Dermis blood vessel endothelial cell (primary cell): ENCODE data around the gene UGGT2. TPM values are rescaled to one million over a fixed set of nuclear protein-coding genes. Genes with fewer than 3 reads are reported as not detected.
"Not testable (repeated sequence)": the region's sequence is repeated elsewhere in the genome, so short reads cannot be mapped to it uniquely, and the experiment has no call there.

Experiments used
- DNase-seq: peaks from one replicate; pipeline ENCODE4 v3.0.0; 2010
- total RNA-seq: library from RNA; depleted of rRNA; stranded (reverse); fragments of >200 nt; gene quantifications from 2 replicates; pipeline ENCODE4 v1.2.3, GENCODE V29; 2014

Gene UGGT2, protein sequence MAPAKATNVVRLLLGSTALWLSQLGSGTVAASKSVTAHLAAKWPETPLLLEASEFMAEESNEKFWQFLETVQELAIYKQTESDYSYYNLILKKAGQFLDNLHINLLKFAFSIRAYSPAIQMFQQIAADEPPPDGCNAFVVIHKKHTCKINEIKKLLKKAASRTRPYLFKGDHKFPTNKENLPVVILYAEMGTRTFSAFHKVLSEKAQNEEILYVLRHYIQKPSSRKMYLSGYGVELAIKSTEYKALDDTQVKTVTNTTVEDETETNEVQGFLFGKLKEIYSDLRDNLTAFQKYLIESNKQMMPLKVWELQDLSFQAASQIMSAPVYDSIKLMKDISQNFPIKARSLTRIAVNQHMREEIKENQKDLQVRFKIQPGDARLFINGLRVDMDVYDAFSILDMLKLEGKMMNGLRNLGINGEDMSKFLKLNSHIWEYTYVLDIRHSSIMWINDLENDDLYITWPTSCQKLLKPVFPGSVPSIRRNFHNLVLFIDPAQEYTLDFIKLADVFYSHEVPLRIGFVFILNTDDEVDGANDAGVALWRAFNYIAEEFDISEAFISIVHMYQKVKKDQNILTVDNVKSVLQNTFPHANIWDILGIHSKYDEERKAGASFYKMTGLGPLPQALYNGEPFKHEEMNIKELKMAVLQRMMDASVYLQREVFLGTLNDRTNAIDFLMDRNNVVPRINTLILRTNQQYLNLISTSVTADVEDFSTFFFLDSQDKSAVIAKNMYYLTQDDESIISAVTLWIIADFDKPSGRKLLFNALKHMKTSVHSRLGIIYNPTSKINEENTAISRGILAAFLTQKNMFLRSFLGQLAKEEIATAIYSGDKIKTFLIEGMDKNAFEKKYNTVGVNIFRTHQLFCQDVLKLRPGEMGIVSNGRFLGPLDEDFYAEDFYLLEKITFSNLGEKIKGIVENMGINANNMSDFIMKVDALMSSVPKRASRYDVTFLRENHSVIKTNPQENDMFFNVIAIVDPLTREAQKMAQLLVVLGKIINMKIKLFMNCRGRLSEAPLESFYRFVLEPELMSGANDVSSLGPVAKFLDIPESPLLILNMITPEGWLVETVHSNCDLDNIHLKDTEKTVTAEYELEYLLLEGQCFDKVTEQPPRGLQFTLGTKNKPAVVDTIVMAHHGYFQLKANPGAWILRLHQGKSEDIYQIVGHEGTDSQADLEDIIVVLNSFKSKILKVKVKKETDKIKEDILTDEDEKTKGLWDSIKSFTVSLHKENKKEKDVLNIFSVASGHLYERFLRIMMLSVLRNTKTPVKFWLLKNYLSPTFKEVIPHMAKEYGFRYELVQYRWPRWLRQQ (N-terminal part only)
- total RNA-seq, result 22.1 and 32.8 TPM in 2 replicates

DNA sequence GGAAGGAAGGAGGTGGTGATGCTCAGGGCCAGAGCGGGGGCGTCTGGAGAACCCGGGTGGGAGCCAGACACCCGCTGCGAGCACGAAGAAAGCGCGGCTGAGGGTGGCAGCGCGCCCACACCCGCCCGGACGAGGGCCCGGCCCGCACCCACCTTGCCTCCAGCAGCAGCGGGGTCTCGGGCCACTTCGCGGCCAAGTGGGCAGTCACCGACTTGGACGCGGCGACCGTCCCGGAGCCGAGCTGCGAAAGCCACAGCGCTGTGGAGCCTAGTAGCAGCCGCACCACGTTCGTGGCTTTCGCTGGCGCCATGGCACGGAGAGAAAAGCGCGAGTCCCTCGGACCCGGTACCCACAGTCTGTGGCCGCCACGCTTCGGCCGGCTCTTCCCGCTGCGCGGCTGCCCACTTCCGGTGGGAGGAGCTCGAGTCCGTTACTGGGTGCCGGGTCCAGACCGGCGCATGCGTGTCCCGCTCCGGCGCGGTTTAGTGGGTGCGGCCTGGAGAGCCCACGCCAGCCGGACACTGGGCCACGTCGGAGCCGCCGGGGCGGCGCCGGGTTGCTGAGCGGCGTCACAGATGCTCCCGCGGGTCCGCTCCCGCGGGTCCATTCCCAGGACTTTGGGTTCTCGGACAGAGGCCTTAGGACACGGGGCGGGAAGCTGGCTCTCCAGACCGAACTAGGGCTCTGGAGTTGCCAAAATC is at the start of gene UGGT2:
Gene UGGT2, minus strand, starts transcription at position 399 of the 701 bp plus-strand sequence. Its CDS starts 89 bp downstream, at position 310.
- DNase-seq, result peak; percentile 94

DNA sequence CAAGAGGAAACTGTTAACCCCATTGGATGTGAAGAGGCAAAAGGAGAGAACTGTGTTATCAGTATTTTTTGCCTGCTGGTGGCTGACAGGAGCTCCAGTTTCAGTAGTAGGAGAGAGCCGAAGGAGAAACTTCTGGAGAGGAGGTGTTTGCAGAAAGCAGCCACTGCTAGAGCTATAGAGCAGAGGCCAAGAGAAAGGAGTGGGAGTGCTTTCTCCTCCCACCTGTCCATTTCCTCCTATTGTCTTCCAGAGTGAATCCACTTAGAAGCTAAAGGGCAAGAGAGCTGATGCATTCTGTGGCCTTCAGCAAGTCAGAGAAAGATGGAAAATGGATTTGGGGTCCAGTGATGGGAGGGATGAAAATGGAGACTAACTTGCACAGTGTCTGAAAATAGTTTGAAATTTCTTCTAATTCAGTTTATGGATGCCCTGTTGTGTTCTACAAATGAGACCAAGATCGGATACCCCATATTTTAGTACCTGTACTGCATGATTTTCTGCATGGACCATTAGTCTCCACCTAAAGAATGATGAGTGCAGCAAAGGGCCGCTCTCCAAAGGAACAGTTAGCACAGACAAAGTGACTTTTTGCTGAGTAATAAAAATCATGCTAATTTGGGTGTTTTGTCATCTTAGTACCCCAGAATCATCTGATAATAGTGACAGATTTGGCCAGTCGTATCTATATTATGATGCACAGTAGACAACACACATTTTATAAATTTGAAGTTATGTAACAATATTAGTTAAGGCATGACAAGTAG is 47.4 kb upstream of the UGGT2 start:
- DNase-seq, result no peak

DNA sequence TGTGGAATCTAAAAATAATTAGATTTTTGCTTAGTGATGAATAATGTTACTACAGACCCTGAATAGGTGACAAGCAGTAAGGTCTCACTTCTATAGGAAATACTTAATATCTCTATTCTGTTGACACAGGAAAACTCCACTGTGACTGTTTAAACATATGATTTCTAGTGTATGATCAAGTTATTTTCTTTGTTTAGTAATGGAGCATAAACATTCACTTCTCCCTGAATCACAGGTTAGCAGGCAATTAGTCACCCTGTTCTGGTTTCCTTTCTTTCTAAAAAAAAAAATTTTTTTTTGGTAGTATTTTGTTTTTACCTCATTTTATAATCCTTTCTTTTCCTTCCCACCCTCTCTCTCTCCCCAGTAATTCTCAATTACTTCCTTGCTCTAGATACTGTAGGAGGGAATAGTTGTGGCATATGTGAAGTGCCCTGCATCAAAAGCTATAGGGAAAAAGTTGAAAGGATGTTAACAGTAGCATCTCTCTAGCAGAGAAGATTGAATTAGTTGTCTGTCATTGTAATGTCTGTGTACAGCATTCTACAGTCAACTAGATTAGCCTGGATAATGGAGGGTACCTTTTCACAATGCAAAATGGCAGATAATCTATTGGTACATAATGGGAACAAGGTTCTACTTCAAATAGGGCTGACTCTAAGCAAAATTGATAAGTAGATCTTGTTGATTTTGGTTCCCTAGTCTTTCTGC is 40.2 kb upstream of the UGGT2 start:
- no peak for DNase-seq

DNA sequence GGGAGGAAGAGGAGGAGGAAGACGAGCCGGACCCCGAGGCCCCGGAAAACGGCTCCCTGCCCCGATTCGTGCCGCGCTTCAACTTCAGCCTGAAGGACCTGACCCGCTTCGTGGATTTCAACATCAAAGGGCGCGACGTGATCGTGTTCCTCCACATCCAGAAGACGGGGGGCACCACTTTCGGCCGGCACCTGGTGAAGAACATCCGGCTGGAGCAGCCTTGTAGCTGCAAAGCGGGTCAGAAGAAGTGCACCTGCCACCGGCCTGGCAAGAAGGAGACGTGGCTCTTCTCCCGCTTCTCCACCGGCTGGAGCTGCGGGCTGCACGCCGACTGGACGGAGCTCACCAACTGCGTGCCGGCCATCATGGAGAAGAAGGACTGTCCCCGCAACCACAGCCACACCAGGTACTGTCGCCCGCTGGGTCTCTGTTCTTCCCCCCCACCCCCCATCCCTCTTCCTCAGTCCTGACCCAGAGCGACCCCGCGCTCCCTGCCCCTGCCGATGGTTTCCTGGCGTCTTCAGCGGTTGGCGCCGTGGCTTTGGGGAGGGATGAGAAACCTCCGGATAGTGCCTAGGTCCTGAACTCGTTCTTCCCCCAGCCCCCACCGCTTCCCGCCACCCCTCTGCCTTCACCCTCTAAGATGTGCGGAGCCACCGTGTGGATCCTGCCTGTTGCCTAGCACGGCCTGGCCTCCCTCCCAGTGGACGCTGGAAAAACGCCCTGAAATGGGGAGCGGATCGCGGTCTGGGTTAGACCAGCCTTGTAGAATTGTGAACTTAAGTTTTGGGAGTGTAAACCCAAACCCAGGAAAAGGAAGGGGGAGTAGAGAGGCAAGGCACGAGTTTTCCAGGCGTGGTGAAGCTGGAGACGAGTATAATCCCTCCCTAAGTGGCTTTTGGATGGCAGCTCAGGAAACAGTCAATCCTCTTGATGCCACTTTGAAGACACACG is 38.2 kb upstream of the UGGT2 start:
- DNase-seq, result peak; percentile 16

DNA sequence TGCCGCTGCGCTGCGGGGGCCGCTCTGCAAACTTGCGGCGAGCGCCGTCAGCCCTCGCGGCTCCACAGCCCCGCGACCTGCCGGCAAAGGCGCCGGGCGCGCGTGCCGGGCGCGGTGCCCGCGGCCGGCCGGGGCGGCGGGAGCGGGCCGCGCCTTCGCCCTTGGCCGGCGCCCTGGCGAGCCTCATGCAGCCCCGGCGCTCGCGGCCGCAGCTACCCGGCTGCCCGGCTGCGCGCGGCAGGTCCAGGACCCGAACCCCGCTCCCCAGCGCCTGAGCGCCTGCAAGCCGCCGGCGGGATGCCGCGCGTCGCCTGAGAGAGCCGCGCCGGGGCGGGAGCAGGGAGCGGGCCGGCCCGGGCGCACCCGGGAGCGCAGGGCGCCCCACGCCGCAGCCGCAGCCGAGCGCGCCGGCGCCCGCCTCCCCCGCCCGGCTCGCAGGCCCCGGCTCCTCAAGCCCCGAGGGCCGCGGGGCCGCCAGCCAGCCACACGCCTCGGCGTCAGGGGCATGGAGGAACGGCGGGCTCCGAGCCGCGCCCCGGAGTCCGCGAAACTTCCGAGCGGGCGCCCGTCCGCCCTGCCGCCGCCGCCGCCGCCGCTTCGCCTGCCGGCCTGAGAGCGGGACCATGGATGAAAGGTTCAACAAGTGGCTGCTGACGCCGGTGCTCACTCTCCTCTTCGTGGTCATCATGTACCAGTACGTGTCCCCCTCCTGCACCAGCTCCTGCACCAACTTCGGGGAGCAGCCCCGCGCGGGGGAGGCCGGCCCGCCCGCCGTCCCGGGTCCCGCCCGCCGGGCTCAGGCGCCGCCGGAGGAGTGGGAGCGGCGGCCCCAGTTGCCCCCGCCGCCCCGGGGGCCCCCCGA is 37.3 kb upstream of the UGGT2 start:
- DNase-seq, result peak; percentile 28

DNA sequence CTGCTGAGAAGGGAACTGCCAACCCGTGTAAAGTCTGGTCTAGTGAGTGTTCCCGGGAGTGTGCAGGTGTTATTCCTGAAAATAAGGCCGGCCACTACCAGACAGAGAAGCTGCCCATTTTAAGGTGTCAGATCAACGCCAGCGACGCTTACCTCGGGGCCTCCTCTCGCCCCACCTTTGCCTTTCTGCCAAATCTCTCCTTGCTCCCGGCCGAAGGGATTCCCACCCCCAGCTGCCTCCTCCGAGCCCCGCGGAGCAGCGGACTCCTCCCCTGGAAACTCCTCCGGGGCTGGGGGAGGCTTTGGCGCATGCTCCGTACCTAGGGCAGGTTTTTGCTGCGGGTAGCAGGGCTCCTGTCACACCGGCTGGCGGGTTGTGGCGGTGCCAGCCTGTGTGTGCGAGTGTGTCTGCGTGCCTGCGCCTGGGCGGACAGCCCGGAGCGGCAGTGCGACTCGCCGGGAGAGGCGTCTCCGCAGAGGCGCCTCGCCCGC is 36.6 kb upstream of the UGGT2 start, which contains the start of gene HS6ST3:
Gene HS6ST3, plus strand, starts transcription at position 359 of the 491 bp plus-strand sequence.
- peak; percentile 26 for DNase-seq

DNA sequence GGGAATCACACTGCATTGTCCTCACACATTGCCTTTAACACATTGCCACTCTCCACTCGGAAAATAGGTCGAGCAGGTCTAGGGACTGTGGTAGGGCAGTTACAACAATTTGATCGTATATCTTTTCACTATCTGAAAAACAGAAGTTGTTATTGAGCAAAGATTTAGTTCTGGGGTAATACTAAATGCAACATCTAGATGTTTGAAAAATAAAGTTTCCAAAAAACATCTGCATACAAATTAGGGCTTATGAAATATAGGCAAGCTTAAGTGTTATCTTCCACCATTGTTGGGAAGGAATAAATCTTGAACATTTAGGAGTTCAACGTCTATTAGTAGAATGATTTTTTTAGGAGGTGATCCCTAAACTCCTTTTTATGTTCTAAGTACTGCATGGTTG is 35.9 kb upstream of the UGGT2 start:
- DNase-seq, result no peak

DNA sequence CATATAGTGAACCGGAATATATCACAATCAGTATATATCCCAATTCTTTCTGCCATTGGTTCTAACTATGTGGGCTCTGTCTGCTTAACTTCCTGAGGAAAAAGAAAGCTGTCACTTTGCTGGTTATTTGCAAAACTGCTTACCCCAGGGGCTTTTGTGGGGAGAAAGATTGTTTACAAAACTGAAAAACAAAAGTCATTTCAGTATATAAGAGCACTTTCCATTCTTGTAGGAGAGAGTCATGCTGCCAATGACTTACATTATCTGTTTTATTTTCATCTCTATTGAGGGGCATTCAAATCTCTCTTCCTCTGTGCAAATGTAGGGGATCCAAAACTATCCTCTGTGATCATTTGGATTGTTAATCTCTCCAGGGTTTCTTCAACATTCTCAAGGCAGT is 33.5 kb upstream of the UGGT2 start:
- no peak for DNase-seq

DNA sequence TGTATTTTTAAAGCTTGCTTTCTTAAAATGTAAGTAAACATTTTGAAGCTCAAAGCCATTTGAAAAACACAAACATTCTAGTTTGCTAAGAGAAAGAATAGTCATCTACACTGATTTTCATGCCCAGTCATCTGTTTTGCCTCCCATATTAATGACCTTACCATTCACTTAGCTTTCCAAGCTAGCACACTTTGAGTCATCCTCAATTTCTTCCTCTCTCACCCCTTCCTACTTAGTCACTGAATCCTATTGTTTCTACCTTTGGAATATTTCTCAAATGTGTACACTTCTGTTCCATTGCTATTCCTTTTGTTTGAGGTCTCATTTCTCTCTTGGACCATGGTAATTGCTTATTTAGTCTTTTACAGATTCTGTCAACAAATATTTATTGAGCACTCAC is 29.4 kb upstream of the UGGT2 start:
- DNase-seq, result no peak

DNA sequence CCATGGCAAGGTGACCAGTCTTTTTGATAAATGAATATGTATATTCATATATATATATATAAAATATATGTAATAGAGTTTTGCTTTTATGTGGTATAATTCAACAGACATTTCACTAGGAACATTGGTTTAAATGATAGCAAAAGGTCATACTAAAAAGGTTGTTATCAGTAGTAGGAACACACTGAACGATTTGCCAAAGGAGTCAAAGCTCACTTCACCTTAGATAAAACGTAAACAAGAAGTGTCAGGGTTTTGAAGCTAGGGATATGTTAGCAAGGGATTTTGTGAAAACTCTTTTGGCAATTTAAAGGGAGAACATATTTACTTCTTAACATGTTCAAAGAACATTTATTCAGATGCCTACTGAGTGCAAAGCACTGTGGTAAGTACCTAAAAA is 28.7 kb upstream of the UGGT2 start:
- DNase-seq, result no peak

DNA sequence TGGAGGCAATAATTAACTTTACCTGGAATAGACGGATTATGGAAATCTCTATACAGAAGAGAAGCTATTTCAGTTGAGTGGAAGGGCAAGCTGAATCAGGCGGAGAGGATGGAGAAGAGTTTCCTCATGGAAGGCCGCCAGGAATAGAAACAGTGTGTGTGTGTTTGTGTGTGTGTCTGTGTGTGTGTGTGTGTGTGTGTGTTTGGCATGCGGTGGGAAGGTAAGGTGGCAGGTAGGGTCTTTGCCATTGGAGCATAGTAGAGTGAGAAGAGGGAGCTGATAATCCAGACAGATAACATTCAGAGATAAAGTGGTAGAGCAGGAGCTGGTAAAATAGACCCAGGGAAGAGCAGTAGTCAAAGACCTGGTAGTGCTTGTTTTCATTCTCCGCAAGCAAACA is 27.5 kb upstream of the UGGT2 start:
- DNase-seq, result no peak

DNA sequence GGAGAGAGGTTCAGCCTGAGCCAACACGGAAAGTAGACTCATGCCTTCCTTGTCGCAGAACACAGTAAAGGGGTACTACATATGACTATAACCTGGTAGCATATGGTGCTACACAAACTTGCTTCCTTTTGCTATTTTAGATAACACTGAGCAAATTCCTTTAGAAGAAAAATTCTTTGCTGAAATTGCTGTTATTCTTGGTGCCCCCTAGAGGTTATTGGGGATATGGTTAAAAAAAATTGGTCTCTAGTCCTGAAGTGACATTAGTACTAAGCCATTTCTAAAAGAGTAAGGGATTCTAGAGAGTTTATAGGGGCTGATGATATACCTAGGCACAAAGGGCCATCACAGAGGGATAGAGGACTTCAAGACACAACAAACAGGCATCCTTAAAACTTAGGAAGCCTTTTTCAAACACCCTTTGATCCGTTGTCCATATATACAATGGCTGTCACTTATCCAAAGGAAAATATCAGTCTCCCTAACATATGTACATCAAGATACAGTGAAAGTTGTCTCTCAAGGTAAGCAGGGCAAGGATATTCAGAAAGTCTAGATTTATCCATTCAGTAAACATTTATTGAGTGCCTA is 22.8 kb upstream of the UGGT2 start:
- peak; percentile 54 for DNase-seq

DNA sequence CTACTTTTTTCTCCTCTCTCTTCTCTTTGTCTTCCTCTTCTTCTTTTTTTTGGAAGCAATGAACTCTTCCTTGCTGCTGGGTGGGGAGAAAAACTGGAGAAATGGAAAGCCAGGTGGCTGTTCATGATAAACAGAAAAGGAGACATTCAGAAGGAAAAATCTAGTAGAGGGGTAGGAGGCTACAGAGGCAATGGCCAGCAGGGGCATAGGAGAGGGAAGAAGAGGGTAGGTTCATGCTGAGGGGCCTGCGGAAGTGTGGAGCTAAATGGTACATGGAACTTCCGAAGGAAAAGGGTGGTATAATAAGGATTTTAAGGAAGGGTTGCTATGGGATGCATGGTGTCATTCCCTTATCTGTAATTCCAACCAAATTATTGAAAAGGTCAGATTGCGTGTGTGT is 19.2 kb upstream of the UGGT2 start:
- no peak for DNase-seq

DNA sequence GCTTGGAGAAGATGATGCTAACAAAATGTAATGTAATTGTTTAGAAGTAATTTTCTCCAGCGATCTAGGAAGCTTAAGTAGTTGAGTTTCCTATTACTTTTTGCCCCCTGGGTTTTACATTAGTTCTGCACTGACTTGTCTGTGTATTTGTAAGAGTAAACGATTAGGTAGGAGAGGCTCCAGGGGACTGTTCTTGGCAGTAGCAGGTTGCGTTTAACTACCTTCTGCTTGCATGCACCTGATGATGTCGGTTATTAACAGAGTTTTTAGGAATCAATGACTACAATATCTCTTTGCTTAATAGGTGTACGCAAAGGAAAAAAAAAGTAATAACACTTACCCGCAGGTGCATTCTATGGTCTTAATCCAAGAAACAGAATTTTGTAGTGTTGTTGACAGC is 18.3 kb upstream of the UGGT2 start:
- DNase-seq, result no peak

DNA sequence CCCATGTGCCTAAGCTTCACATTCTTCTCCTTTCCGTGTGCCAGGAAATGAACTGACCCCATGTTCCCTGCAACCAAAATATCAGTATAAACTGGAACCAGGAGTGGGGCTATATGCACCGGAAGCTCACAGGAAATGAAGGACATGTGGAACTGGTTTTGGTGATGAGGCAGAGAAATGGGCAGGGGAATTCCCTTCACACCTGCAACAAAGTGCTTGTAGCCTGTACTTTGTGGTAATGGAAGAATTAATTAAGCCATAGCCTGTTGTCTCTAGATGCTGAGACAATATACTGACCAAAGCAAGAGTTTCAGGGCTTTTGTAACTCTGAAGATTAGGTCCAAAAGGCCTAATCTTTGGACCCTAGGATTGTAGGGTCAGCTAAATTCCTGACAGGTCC is 15.5 kb upstream of the UGGT2 start:
- no peak for DNase-seq

DNA sequence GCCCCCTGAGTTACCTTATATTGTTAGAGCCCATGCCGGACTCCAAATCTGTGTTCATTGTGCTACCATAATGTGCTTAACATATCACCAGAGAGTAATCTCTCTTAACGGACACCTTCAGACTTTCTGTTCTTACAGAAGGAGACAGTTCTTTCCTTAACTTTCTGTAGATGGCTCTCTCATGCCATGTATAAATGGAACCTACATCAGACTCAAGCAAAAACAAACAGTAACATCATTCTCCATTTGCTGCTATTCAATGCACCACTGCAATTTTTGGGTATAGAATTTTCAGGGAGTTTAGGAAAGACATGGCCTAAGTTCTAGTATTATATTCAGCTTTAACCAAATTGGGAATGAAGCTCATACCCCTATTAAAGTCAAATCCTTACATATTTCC is 12.6 kb upstream of the UGGT2 start:
- DNase-seq, result no peak

DNA sequence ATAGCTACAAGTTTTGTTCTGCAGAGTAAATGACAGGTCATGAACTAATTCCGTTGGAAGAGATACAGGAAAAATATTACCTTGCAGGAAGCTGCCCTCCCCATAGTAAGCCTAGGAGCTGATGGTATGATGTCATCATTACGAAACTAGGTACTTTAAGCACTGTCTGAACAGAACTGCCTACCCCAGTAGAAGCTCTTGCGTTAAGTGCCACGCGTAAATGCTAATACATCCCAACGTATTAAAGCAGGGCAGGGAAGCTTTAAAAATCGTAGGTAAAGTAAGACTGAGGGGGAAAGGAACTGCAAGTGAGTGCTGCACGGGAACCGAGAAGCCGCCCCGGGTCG is 572 bp downstream of the UGGT2 start:
- peak; percentile 58 for DNase-seq

DNA sequence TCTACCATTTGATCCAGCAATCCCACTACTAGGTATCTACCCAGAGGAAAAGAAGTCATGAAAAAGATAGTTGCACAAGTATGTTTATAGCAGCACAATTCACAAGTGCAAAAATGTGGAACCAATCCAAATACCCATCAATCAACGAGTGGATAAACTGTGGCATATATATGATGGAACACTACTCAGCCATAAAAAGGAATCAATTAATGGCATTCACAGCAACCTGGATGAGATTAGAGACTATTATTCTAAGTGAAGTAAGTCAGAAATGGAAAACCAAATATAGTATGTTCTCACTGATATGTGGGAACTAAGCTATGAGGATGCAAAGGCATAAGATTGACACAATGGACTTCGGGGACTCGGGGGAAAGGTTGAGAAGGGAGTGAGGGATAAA is 1.3 kb downstream of the UGGT2 start:
- DNase-seq, result not testable (repeated sequence)
